ENCODE measurements around the gene KIF1C. TPM values are rescaled to one million over a fixed set of nuclear protein-coding genes. Genes with fewer than 3 reads are reported as not detected.

The KIF1C gene
- total and polyA plus RNA-seq, 8 donors = 22.3 to 103 (median 75.4) TPM

GRCh38 chr17:4999430-5000093 is 1.8 kb downstream of the KIF1C start:
- no peak for FAIRE-seq
- 46 to 55% methylated on average over 12 of the region's 12 CpGs for WGBS, 2 donors
- H3K4me3 ChIP-seq = peak overlapping the region in 2 of 4 donors; percentile 97 to 98

GRCh38 chr17:5000237-5000639 is 2.5 kb downstream of the KIF1C start:
- TF ChIP-seq CTCF (IDR thresholded peaks at IDR 0.05) = no peak
- no peak overlapping the region for H3K27ac ChIP-seq
- DNase-seq = peak in 4 of 6 donors; percentile 43 to 76 (median 56)
- peaks cover 4 to 15% (median 11%) of the 10 kb centered on the region in 3 donors for H3K4me1 ChIP-seq
- WGBS, 2 donors = 49 to 69% methylated on average over 10 to 11 of the region's 11 CpGs
- no peaks in the 10 kb centered on the region for H3K27me3 ChIP-seq
- peaks cover 4 to 35% (median 25%) of the 10 kb centered on the region in 3 donors for H3K36me3 ChIP-seq
- no peak for FAIRE-seq
- H3K4me3 ChIP-seq = peak overlapping the region in 1 of 4 donors; percentile 98
- ATAC-seq = no peak
- intact Hi-C loops (cut with DNase I) = no loop called here
- H3K9me3 ChIP-seq = no peaks in the 10 kb centered on the region

More at GRCh38 chr17:4999430-5000093, 1.8 kb downstream of the KIF1C start:
- H3K9me3 ChIP-seq = no peaks in the 10 kb centered on the region
- no peaks in the 10 kb centered on the region for H3K27me3 ChIP-seq
- peaks cover 1 to 28% (median 20%) of the 10 kb centered on the region in 3 donors for H3K36me3 ChIP-seq
- intact Hi-C loops (cut with DNase I) = no loop called here
- DNase-seq (no peak), ATAC-seq (no peak)
- peak overlapping the region in 1 of 4 donors; percentile 93 for H3K27ac ChIP-seq
- H3K4me1 ChIP-seq = peaks cover 4 to 15% (median 11%) of the 10 kb centered on the region in 3 donors
- no peak for TF ChIP-seq CTCF (IDR thresholded peaks at IDR 0.05)

GRCh38 chr17:5002121-5002788 is 4.5 kb downstream of the KIF1C start:
- DNase-seq = no peak
- H3K27ac ChIP-seq = no peak overlapping the region
- H3K4me3 ChIP-seq = no peak overlapping the region
- H3K36me3 ChIP-seq = peaks cover 8 to 53% (median 32%) of the 10 kb centered on the region in 3 donors
- TF ChIP-seq CTCF (IDR thresholded peaks at IDR 0.05) = no peak
- no peak for FAIRE-seq
- no peak for ATAC-seq
- WGBS, 2 donors = 93% methylated on average over 20 of the region's 20 CpGs
- intact Hi-C loops (cut with DNase I) = no loop called here
- H3K27me3 ChIP-seq = no peaks in the 10 kb centered on the region
- H3K4me1 ChIP-seq = peaks cover 4 to 15% (median 5%) of the 10 kb centered on the region in 3 donors
- H3K9me3 ChIP-seq = no peaks in the 10 kb centered on the region

- no peak for FAIRE-seq
- Histone ChIP-seq H3K36me3 (peaks cover 8 to 60% (median 35%) of the 10 kb centered on the region in 3 donors), H3K9me3 (no peaks in the 10 kb centered on the region), H3K27ac (no peak overlapping the region), H3K4me3 (no peak overlapping the region), H3K4me1 (peaks cover 4 to 15% (median 5%) of the 10 kb centered on the region in 3 donors), H3K27me3 (no peaks in the 10 kb centered on the region)
- intact Hi-C loops (cut with DNase I) = no loop called here
- WGBS, 2 donors = 95 to 96% methylated on average over 18 of the region's 18 CpGs
- DNase-seq = no peak
- no peak for ATAC-seq
- TF ChIP-seq CTCF (IDR thresholded peaks at IDR 0.05) = no peak
Observed at GRCh38 chr17:5003214-5003867, 5.6 kb downstream of the KIF1C start.

Data from pancreas (tissue), 10 donors.